ENCODE data around the gene ADAMTSL3. TPM values are rescaled to one million over a fixed set of nuclear protein-coding genes. Genes with fewer than 3 reads are reported as not detected.

ADAMTSL3 gene
- total RNA-seq, 1 donor, result 2.0 TPM

DNA sequence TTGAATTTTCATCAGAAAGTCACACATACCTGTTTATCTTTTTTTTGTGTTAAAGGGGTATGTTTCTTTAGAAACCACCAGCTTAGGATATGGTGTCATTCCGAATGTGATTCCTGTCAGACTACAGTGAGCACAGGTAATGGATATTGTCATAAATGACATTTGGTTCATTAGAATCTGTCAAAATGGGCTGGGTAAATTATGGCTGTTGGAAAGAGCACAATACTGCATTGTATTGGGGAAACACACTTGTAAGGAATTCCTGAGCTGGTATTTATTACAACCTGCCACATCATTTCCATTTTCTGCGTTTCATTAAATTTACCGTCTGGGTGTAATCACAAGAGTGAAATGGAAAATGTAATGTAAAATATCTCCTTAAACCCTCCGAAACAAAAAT lies 78.8 kb downstream of the ADAMTSL3 start:
- TF ChIP-seq, protein P1, sequence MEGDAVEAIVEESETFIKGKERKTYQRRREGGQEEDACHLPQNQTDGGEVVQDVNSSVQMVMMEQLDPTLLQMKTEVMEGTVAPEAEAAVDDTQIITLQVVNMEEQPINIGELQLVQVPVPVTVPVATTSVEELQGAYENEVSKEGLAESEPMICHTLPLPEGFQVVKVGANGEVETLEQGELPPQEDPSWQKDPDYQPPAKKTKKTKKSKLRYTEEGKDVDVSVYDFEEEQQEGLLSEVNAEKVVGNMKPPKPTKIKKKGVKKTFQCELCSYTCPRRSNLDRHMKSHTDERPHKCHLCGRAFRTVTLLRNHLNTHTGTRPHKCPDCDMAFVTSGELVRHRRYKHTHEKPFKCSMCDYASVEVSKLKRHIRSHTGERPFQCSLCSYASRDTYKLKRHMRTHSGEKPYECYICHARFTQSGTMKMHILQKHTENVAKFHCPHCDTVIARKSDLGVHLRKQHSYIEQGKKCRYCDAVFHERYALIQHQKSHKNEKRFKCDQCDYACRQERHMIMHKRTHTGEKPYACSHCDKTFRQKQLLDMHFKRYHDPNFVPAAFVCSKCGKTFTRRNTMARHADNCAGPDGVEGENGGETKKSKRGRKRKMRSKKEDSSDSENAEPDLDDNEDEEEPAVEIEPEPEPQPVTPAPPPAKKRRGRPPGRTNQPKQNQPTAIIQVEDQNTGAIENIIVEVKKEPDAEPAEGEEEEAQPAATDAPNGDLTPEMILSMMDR (IDR thresholded peaks at IDR 0.05; ENCODE audit: insufficient read depth, low read length), result no peak
- no peak for DNase-seq (ENCODE audit: low read depth)
- no peak overlapping the region for H3K4me3 ChIP-seq (ENCODE audit: low read depth, low read length)

DNA sequence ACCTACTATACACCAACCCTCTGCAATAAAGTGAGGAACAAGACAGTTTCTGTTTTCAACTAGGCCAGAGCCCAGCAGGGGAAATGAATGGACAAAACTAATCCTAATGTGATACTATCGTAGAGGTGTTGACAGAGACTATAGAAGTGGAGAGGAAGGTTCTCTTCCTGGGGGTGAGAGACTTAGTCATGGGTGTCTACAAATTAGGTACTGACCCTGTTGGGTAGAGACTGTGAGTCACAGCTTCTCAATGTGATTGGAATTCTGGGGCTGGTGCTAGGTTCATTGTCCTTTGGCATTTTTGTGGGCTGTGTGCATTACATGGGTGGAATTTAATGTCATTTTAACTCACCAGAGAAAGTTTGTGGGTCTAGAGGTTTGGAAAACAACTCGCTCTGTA lies 79.3 kb downstream of the ADAMTSL3 start:
- H3K4me3 ChIP-seq (ENCODE audit: low read depth, low read length), result no peak overlapping the region
- DNase-seq (ENCODE audit: low read depth), result peak; percentile 78
- TF ChIP-seq, protein P1 (IDR thresholded peaks at IDR 0.05; ENCODE audit: insufficient read depth, low read length), result no peak

DNA sequence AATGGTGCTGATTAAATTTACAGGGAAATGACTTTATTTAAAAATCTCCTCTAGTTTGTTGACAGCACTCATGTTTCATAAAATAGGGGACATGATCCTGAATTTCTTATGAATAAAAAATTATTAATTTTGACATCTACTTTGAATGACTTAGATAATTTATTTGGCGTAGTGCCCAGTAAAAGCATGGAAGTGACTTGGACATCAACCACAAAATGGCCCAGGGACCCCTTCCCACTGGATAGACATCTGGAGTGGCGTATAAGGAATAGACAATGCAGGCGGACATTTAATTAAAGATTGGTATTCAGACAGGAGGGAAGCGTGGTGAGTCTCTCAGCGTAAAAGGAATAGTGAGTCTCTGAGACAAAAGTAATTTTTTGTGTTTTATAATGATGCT lies 79.8 kb downstream of the ADAMTSL3 start:
- DNase-seq (ENCODE audit: low read depth), result no peak
- no peak overlapping the region for H3K4me3 ChIP-seq (ENCODE audit: low read depth, low read length)

DNA sequence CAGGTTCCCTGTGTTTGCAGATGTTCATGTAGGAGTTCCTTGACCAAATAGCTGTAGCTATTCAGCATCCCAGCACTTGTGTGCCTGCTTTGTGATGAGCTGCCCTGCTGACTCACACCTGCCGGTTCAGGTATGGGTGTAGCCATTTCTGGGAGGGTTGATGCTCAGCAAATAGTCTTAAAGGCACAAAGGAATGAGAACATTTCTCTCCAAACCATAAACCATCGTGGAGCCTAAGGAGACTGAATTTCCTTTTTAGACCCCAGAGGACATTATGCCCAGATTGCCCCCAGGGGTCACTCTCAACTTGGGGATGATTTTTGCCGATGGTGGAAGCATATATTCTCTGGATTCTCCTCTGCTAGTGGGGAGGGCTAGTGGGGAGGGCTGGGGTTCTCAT lies 80.6 kb downstream of the ADAMTSL3 start:
- TF ChIP-seq, protein P1 (IDR thresholded peaks at IDR 0.05; ENCODE audit: insufficient read depth, low read length), result peak; percentile 16
- H3K4me3 ChIP-seq (ENCODE audit: low read depth, low read length), result no peak overlapping the region
- no peak for DNase-seq (ENCODE audit: low read depth)

More for the DNA sequence above, 79.8 kb downstream of the ADAMTSL3 start:
- TF ChIP-seq, protein P1 (IDR thresholded peaks at IDR 0.05; ENCODE audit: insufficient read depth, low read length), result no peak

DNA sequence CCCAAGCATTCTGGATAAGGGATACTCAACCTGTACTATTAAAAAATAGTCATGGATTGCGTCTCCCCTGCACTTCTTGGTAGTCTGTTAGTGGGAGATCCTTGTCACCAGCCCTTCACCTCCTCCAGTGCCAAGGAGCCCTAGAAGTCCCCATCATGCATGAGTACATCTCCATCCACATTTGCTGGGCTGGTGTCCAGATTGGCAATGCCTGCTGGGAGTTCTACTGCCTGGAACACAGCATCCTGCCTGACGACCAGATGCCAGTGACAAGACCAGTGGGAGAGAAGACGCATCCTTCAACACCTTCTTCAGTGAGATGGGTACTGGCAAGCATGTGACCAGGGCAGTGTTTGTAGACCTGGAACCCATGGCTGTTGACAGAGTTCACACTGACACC lies 85.7 kb downstream of the ADAMTSL3 start:
- TF ChIP-seq, protein P1 (IDR thresholded peaks at IDR 0.05; ENCODE audit: insufficient read depth, low read length), result no peak
- no peak for DNase-seq (ENCODE audit: low read depth)
- H3K4me3 ChIP-seq (ENCODE audit: low read depth, low read length), result no peak overlapping the region

DNA sequence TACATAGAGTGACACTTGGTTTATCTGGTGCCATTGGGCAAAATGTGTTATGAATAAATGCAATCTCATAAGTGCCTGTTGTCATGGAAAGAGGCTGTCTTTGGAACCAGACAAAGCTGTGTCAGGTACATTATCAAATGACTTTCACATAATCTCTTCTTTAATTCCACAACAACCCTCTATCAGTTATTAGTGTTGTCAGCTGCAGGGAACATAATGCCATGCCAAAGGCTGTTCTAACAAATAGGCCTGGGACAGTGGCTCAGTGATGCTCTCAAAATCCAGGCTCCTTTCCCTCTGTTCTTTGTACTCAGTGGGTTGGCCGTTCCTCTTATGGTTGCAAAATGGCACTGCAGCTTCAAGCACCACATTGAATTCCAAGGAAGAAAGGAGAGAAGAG lies 91.8 kb downstream of the ADAMTSL3 start:
- TF ChIP-seq, protein P1 (IDR thresholded peaks at IDR 0.05; ENCODE audit: insufficient read depth, low read length), result no peak
- DNase-seq (ENCODE audit: low read depth), result no peak
- H3K4me3 ChIP-seq (ENCODE audit: low read depth, low read length), result no peak overlapping the region

DNA sequence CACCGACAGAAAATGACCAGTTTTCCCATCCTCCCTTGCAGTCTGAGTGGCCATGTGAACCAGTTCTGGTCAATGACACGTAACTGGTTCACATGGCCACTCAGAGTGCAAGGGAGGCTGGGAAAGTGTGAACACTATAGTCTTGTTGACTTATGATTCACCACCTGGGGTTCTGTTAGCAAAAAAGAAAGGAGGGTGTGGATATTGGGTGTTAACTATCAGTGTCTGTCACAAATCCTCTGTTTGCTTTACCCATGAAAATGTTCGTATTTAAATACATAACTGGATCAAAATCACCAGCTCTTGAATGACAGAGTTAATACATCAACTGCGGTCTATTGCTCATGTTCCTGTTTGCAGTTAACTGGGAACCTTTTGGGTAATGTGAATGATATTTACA lies 92.3 kb downstream of the ADAMTSL3 start:
- TF ChIP-seq, protein P1 (IDR thresholded peaks at IDR 0.05; ENCODE audit: insufficient read depth, low read length), result no peak
- DNase-seq (ENCODE audit: low read depth), result no peak
- H3K4me3 ChIP-seq (ENCODE audit: low read depth, low read length), result no peak overlapping the region

Data from fibroblast of the aortic adventitia (primary cell).